GM23338 (cell line): Measurements from ENCODE around the gene NSL1.

ENCODE experiments used
- CTCF ChIP-seq, 2 experiments: fragments of 200-600 bp in 1 of 2; sonication (generic) in 1 of 2; conservative IDR thresholded peaks; 2 replicates each; pipeline versions ENCODE4 v1.5.1 to v1.6.1; 2016 to 2017; ENCODE audit warnings: antibody characterized with exemption in 2 of 2, low read depth in 2 of 2, mild to moderate bottlenecking in 2 of 2, moderate library complexity in 1 of 2
- ETS1 ChIP-seq: IDR thresholded peaks from 2 replicates; pipeline ENCODE4 v1.6.1; 2016; ENCODE audit warnings: antibody characterized with exemption
- EZH2 ChIP-seq: fragments of 200-600 bp; sonication (generic); IDR thresholded peaks from one replicate; pipeline ENCODE4 v1.8.0; 2017; ENCODE audit warnings: antibody characterized with exemption, mild to moderate bottlenecking, low read depth; ENCODE audit not compliant: unreplicated experiment

GRCh38 chr1:212696721-212697331 is 94.8 kb downstream of the NSL1 start:
- TF ChIP-seq CTCF (conservative IDR thresholded peaks at IDR 0.05; ENCODE audit: low read depth in 2 of 2) = no peak
- TF ChIP-seq ETS1 = no peak
- no peak for TF ChIP-seq EZH2
